Kidney (tissue), 14 donors: ENCODE measurements around the gene LITAFD. TPM values are rescaled to one million over a fixed set of nuclear protein-coding genes. Genes with fewer than 3 reads are reported as not detected.

ENCODE experiments used
- DNase-seq, 5 donors: peaks; one replicate each; pipeline ENCODE4 v3.0.0-alpha.2; 2013 to 2020
- FAIRE-seq: peaks from 2 replicates; lab custom pipeline; 2012; peaks lifted over from hg19 to GRCh38; lab: Jason Lieb, UNC
- H3K27ac ChIP-seq, 2 donors: one replicate each; pipeline ENCODE4 v1.7.0; 2013; ENCODE audit warnings: low read depth in 2 of 2, low read length in 2 of 2, inconsistent platforms in 1 of 2
- H3K27me3 ChIP-seq: one replicate; pipeline ENCODE4 v1.7.1; 2013; ENCODE audit warnings: low read length, inconsistent platforms; ENCODE audit not compliant: control insufficient read depth, insufficient read depth
- H3K36me3 ChIP-seq, 3 donors: one replicate each; pipeline versions ENCODE4 v1.7.0 to v1.7.1; 2013; ENCODE audit warnings: low read length in 3 of 3, control low read depth in 1 of 3, inconsistent platforms in 1 of 3; ENCODE audit not compliant: insufficient read depth in 3 of 3, control insufficient read depth in 2 of 3
- H3K4me1 ChIP-seq, 3 donors: one replicate each; pipeline versions ENCODE4 v1.7.0 to v1.7.1; 2013; ENCODE audit warnings: low read length in 3 of 3, inconsistent platforms in 1 of 3, low read depth in 1 of 3; ENCODE audit not compliant: control insufficient read depth in 2 of 3, insufficient read depth in 2 of 3
- H3K4me3 ChIP-seq, 3 donors: one replicate each; pipeline versions ENCODE4 v1.7.0 to v1.8.1; 2013; ENCODE audit warnings: low read length in 3 of 3, control low read depth in 1 of 3, inconsistent platforms in 1 of 3
- H3K9ac ChIP-seq, 3 donors: one replicate each; pipeline versions ENCODE4 v1.7.0 to v1.7.1; 2013; ENCODE audit warnings: low read length in 3 of 3, control low read depth in 1 of 3, inconsistent platforms in 1 of 3
- H3K9me3 ChIP-seq, 3 donors: one replicate each; pipeline versions ENCODE4 v1.7.0 to v1.7.1; 2013; ENCODE audit warnings: low read length in 3 of 3, control low read depth in 1 of 3, inconsistent platforms in 1 of 3; ENCODE audit not compliant: control insufficient read depth in 2 of 3, insufficient read depth in 1 of 3
- CTCF ChIP-seq: IDR thresholded peaks from 3 replicates; pipeline ENCODE4 v1.5.1; 2012; ENCODE audit warnings: mild to moderate bottlenecking, moderate library complexity, borderline replicate concordance; ENCODE audit not compliant: insufficient read depth; ENCODE audit errors: extremely low read depth
- intact Hi-C: fragments of 100-400 bp; cut with DNase I; formaldehyde crosslinking; loops from one replicate; pipeline ENCODE4 v1.11.1; 2022
- polyA plus RNA-seq: library from polyadenylated mRNA; stranded (reverse); fragments of 350-450 nt; fragmentation: Illumina TruSeq; extraction: RNeasy Lipid Tissue Mini Kit (QIAGEN cat#74804); gene quantifications from one replicate; pipeline ENCODE4 v1.2.3, GENCODE V29; 2014; ENCODE audit warnings: low read depth, low replicate concordance; ENCODE audit not compliant: insufficient read depth
- total RNA-seq: library from RNA; stranded (reverse); fragmentation: NEBNext Ultra II Directional; extraction: Animal tissue kit (Norgen Biotek cat#: 25700); gene quantifications from one replicate; pipeline ENCODE4 v1.2.1, GENCODE V29; 2021
- donor health status: control.
- donor health status: control.
- donor health status: control.
- donor health status: control.
- donor health status: control.
- donor health status: DM: yes; HTN: yes; CAD: no.
- donor health status: Normal renal cell carcinoma (clear cell type).

LITAFD gene
- total and polyA plus RNA-seq, 2 donors from 2014 or later = not detected

GRCh38 chr16:8901320-8901861 lies 19.2 kb downstream of the LITAFD start:
- Histone ChIP-seq H3K36me3 (peaks cover 29 to 73% (median 65%) of the 10 kb centered on the region in 3 donors), H3K4me3 (no peak overlapping the region), H3K9ac (no peak overlapping the region), H3K9me3 (no peaks in the 10 kb centered on the region), H3K4me1 (no peaks in the 10 kb centered on the region), H3K27me3 (no peaks in the 10 kb centered on the region), H3K27ac (no peak overlapping the region)
- TF ChIP-seq CTCF = no peak
- intact Hi-C loops = no loop called here
- no peak for FAIRE-seq
- DNase-seq = no peak

GRCh38 chr16:8903004-8903403 lies 20.9 kb downstream of the LITAFD start:
- no peak for DNase-seq
- Histone ChIP-seq H3K4me3 (no peak overlapping the region), H3K9me3 (no peaks in the 10 kb centered on the region), H3K27me3 (no peaks in the 10 kb centered on the region), H3K36me3 (peaks cover 20 to 63% (median 57%) of the 10 kb centered on the region in 3 donors), H3K9ac (no peak overlapping the region), H3K27ac (no peak overlapping the region), H3K4me1 (no peaks in the 10 kb centered on the region)
- no peak for TF ChIP-seq CTCF
- no peak for FAIRE-seq
- intact Hi-C loops = no loop called here

DNA sequence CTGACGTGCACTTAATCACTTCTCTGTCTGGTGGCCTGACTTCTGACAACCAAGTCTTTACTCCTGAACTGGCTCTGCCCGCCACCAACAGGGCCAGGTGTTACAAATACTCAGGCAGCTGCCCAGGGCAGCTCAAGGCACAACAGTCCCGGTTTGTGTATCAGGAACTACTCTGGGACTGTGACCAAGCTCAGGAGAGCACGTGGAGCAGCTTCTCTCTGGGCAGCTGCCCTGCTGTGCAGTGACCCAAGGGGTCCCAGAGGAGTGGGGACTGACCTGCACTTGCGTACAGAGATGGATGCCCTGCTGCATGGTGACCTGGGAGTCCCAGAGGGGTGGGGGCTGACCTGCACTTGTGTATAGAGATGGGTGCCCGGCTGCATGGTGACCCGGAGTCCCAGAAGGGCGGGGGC lies 21.9 kb downstream of the LITAFD start:
- Histone ChIP-seq H3K4me1 (no peaks in the 10 kb centered on the region), H3K4me3 (no peak overlapping the region), H3K36me3 (peaks cover 16 to 64% (median 55%) of the 10 kb centered on the region in 3 donors), H3K27ac (no peak overlapping the region), H3K27me3 (no peaks in the 10 kb centered on the region), H3K9ac (no peak overlapping the region), H3K9me3 (no peaks in the 10 kb centered on the region)
- intact Hi-C loops = no loop called here
- TF ChIP-seq CTCF = no peak
- no peak for FAIRE-seq
- no peak for DNase-seq

GRCh38 chr16:8905168-8905762 lies 23.1 kb downstream of the LITAFD start:
- Histone ChIP-seq H3K4me1 (no peaks in the 10 kb centered on the region), H3K9me3 (no peaks in the 10 kb centered on the region), H3K9ac (no peak overlapping the region), H3K4me3 (no peak overlapping the region), H3K27ac (no peak overlapping the region), H3K27me3 (no peaks in the 10 kb centered on the region), H3K36me3 (peaks cover 13 to 59% (median 51%) of the 10 kb centered on the region in 3 donors)
- peak in 1 of 5 donors; percentile 17 for DNase-seq
- TF ChIP-seq CTCF = peak; percentile 30
- no peak for FAIRE-seq
- intact Hi-C loops = no loop called here
